Coronary artery (tissue), 2 donors: Measurements from ENCODE around the gene ANAPC16.
A peak's percentile ranks its signal among the peaks of the same experiment; 100 is the strongest.

Experiments used
- DNase-seq: peaks from one replicate; pipeline ENCODE4 v3.0.0-alpha.2; 2017; ENCODE audit warnings: low spot score
- H3K27ac ChIP-seq, 2 donors: fragments of 200-600 bp; sonication (generic); one replicate each; pipeline ENCODE4 v1.5.1; 2016 to 2019
- H3K4me3 ChIP-seq: fragments of 200-600 bp; sonication (generic); 2 replicates; pipeline ENCODE4 v1.5.1; 2016; ENCODE audit warnings: mild to moderate bottlenecking, moderate library complexity
- TF ChIP-seq, protein P1 (sequence below): fragments of 200-600 bp; sonication (generic); IDR thresholded peaks from one replicate; pipeline ENCODE4 v1.5.1; 2019; ENCODE audit warnings: antibody characterized with exemption

The ANAPC16 gene

GRCh38 chr10:72226418-72227027 is 10.7 kb downstream of the ANAPC16 start:
- Histone ChIP-seq H3K27ac (peak overlapping the region in 1 of 2 donors; percentile 26), H3K4me3 (no peak overlapping the region)
- peak; percentile 29 for DNase-seq
- TF ChIP-seq, protein P1, sequence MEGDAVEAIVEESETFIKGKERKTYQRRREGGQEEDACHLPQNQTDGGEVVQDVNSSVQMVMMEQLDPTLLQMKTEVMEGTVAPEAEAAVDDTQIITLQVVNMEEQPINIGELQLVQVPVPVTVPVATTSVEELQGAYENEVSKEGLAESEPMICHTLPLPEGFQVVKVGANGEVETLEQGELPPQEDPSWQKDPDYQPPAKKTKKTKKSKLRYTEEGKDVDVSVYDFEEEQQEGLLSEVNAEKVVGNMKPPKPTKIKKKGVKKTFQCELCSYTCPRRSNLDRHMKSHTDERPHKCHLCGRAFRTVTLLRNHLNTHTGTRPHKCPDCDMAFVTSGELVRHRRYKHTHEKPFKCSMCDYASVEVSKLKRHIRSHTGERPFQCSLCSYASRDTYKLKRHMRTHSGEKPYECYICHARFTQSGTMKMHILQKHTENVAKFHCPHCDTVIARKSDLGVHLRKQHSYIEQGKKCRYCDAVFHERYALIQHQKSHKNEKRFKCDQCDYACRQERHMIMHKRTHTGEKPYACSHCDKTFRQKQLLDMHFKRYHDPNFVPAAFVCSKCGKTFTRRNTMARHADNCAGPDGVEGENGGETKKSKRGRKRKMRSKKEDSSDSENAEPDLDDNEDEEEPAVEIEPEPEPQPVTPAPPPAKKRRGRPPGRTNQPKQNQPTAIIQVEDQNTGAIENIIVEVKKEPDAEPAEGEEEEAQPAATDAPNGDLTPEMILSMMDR = no peak

GRCh38 chr10:72227826-72228225 is 12.0 kb downstream of the ANAPC16 start:
- no peak overlapping the region for H3K4me3 ChIP-seq
- peak overlapping the region in 1 of 2 donors; percentile 72 for H3K27ac ChIP-seq
- TF ChIP-seq, protein P1 = no peak
- no peak for DNase-seq

- TF ChIP-seq, protein P1 = no peak
- Histone ChIP-seq H3K4me3 (no peak overlapping the region), H3K27ac (peak overlapping the region; percentile 41 to 72)
- no peak for DNase-seq
Observed at GRCh38 chr10:72228318-72228751, 12.5 kb downstream of the ANAPC16 start.

DNA sequence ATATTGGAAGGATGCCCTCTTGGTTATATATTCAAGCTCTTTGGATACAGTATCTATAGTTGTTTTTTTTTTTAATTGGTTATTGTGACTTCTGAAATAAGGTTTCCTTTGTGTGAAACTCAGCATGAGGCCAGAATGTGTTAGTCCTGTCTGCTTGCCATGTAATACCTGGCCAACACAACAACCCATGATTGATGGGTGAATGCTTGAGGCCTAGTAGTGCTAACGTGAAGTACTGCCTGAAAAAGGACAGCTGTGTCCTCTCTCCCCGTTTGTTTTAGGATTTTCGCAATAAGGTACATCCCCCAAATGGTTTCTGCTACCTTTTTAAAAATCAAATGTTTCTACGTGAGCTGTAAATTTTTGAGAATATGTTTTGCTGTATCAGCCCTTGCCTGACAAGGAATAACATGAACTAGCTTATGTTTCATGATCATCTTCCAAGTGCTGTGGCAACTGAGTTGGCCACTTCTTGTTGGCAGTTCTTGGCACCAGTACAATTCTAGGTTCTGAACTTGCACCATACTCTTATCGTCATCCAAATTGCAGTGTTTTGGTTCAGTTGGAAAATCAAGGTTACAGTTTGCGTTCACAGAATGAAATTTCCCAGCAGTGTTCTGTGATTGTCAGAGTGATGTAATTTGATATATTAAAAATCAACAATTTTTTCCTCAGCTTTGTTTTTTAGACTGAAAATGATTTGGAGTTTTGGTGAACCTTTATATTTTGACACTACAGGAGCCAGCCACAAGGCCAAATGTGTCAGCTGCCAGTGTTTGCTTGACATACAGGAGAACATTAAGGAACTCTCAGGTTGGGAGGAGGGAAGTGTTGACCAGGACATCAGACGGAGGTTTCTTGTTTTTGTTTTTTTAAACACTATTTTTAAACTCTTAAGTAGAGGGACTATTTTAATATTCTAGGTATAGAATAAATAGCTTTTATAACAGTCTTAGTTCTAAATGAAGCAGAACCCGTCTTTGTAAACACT is 13.7 kb downstream of the ANAPC16 start:
- Histone ChIP-seq H3K4me3 (no peak overlapping the region), H3K27ac (peak overlapping the region; percentile 31 to 82)
- DNase-seq = no peak
- TF ChIP-seq, protein P1 = no peak

GRCh38 chr10:72233621-72234020 is 17.8 kb downstream of the ANAPC16 start:
- H3K27ac ChIP-seq = no peak overlapping the region
- TF ChIP-seq, protein P1 = no peak
- H3K4me3 ChIP-seq = no peak overlapping the region
- no peak for DNase-seq

DNA sequence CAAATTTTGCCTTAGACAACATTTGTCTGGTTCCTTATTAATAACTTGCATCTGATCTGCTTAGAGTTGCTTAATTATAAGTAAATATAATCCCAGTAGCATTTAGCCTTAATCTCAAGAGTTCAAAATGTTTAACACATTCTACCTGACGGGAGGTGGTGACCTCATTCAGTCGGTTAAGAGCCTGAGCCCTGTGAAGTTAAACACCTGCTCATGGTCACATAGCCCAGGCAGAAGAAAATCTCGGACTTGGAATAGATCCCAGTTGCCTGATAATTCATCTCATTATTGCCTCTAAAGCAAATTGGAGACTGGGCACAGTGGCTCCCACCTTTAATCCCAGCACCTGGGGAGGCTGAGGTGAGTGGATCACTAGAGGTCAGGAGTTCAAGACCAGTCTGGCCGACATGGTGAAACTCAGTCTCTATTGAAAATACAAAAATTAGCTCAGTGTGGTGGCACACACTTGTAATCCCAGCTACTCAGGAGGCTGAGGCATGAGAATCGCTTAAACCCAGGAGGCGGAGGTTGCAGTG is 18.8 kb downstream of the ANAPC16 start:
- H3K4me3 ChIP-seq = no peak overlapping the region
- TF ChIP-seq, protein P1 = no peak
- no peak for DNase-seq
- H3K27ac ChIP-seq = no peak overlapping the region
